Upper lobe of left lung (tissue), 4 donors: ENCODE results near the gene HOXC5.

Experiments
- CTCF ChIP-seq, 6 experiments: fragments of 450-650 bp in 4 of 6; fragments of 200-600 bp in 2 of 6; sonication (generic) in 2 of 6; IDR thresholded peaks; one replicate each; pipeline ENCODE4 v1.5.1; 2016 to 2019; ENCODE audit warnings: antibody characterized with exemption in 6 of 6
- EP300 ChIP-seq, 4 donors: sonication (generic); formaldehyde crosslinking; IDR thresholded peaks; one replicate each; pipeline ENCODE4 v1.5.1; 2017; ENCODE audit warnings: antibody characterized with exemption in 4 of 4, control low read depth in 2 of 4
- POLR2A ChIP-seq, 4 donors: fragments of 450-650 bp; IDR thresholded peaks; one replicate each; pipeline ENCODE4 v1.5.1; 2016 to 2017; ENCODE audit warnings: antibody characterized with exemption in 4 of 4, mild to moderate bottlenecking in 2 of 4
- POLR2AphosphoS5 ChIP-seq, 2 donors: sonication (generic); formaldehyde crosslinking; IDR thresholded peaks; one replicate each; pipeline ENCODE4 v1.5.1; 2017; ENCODE audit warnings: antibody characterized with exemption in 2 of 2

GRCh38 chr12:54010053-54010971 lies 22.5 kb upstream of the HOXC5 start:
- TF ChIP-seq POLR2A (IDR thresholded peaks at IDR 0.05) = no peak
- no peak for TF ChIP-seq POLR2AphosphoS5 (IDR thresholded peaks at IDR 0.05)
- TF ChIP-seq CTCF (IDR thresholded peaks at IDR 0.05) = no peak
- no peak for TF ChIP-seq EP300 (IDR thresholded peaks at IDR 0.05)
